ENCODE measurements around the gene MRM2. TPM values are rescaled to one million over a fixed set of nuclear protein-coding genes. Genes with fewer than 3 reads are reported as not detected.

MRM2 gene
- polyA plus RNA-seq, 1 donor from 2014 or later, result 21.4 TPM

DNA sequence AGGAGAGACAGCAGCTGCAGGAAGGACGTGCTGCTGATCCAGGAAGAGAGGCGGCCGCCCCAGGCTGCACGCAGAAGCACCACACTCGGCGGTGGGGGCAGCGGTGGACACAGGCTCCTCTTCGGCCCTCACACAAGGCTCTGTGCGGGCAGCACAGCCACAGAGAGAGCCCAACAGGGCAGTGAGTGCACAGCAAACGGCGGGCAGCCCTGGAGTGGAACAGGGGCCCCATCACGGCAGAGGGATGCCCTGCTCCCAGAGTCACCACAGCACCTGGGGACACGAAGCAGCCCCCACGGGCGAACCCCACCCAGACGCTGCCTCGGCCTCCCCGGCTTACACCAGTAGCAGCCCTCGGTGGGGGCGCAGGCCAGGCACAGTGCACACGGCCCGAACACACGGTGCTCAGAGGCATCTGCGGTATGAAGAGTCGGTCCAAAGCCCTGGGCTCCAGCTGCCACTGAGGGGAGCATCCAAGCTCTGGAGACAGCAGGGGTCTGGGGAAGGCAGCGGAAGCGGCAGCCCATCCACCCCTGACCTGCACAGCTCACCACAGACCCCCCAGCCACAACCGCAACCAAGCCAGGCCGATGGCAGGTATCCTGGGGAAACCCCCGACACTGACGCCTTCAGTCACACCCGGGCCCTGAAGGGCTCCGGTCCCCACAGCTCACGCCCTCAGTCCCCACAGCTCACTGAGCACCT lies 16.8 kb upstream of the MRM2 start:
- no peaks in the 10 kb centered on the region for H3K9me3 ChIP-seq (ENCODE audit: low read length)
- H3K4me2 ChIP-seq (ENCODE audit: low read length), result no peak overlapping the region
- no peak overlapping the region for H2AFZ ChIP-seq (ENCODE audit: low read depth, low read length)
- no peaks in the 10 kb centered on the region for H4K20me1 ChIP-seq (ENCODE audit: insufficient read depth)
- H3K27ac ChIP-seq (ENCODE audit: low read length), result no peak overlapping the region
- H3F3A ChIP-seq (ENCODE audit: insufficient read depth, low read length, poor library complexity, severe bottlenecking), result no peaks in the 10 kb centered on the region
- no peak overlapping the region for H3K4me3 ChIP-seq (ENCODE audit: low read length)
- H3K79me2 ChIP-seq (replicated peaks; ENCODE audit: insufficient read depth, low read length), result no peaks in the 10 kb centered on the region
- H3K9me2 ChIP-seq (ENCODE audit: insufficient read depth, low read length), result no peaks in the 10 kb centered on the region
- TF ChIP-seq, protein P1, sequence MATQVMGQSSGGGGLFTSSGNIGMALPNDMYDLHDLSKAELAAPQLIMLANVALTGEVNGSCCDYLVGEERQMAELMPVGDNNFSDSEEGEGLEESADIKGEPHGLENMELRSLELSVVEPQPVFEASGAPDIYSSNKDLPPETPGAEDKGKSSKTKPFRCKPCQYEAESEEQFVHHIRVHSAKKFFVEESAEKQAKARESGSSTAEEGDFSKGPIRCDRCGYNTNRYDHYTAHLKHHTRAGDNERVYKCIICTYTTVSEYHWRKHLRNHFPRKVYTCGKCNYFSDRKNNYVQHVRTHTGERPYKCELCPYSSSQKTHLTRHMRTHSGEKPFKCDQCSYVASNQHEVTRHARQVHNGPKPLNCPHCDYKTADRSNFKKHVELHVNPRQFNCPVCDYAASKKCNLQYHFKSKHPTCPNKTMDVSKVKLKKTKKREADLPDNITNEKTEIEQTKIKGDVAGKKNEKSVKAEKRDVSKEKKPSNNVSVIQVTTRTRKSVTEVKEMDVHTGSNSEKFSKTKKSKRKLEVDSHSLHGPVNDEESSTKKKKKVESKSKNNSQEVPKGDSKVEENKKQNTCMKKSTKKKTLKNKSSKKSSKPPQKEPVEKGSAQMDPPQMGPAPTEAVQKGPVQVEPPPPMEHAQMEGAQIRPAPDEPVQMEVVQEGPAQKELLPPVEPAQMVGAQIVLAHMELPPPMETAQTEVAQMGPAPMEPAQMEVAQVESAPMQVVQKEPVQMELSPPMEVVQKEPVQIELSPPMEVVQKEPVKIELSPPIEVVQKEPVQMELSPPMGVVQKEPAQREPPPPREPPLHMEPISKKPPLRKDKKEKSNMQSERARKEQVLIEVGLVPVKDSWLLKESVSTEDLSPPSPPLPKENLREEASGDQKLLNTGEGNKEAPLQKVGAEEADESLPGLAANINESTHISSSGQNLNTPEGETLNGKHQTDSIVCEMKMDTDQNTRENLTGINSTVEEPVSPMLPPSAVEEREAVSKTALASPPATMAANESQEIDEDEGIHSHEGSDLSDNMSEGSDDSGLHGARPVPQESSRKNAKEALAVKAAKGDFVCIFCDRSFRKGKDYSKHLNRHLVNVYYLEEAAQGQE (IDR thresholded peaks at IDR 0.05; ENCODE audit: borderline replicate concordance), result no peak
- TF ChIP-seq MXI1 (conservative IDR thresholded peaks at IDR 0.05; ENCODE audit: poor library complexity, severe bottlenecking) (no peak), TAF1 (IDR thresholded peaks at IDR 0.05; ENCODE audit: low read depth) (no peak), EZH2 (IDR thresholded peaks at IDR 0.05; ENCODE audit: borderline replicate concordance, insufficient read depth, low read length, poor library complexity, severe bottlenecking) (no peak), RAD21 (conservative IDR thresholded peaks at IDR 0.05) (no peak)
- no peak overlapping the region for H3K9ac ChIP-seq (ENCODE audit: low read length)
- H3K27me3 ChIP-seq (ENCODE audit: insufficient read depth, low read depth, low read length), result no peaks in the 10 kb centered on the region
- no peaks in the 10 kb centered on the region for H3K36me3 ChIP-seq (ENCODE audit: insufficient read depth, low read length)

DNA sequence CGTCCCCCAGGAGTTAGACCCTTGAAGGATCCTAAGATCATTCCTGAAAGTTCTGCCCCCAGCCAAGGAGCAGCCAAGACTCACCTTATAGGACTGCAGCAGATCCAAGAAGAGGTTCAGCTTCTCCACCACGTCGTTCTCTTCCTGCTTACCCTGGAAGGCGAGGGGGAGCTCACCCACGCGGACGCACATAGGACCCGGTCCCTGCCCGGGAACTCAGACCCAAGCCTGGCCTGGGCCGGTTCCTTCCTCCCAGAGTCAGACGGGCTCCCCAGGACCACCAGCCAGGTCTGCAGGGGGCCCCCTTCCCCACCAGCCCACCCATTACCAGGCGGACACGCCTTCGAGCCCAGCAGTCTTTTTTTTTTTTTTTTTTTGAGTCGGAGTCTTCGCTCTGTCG lies 15.6 kb upstream of the MRM2 start:
- Histone ChIP-seq H4K20me1 (ENCODE audit: insufficient read depth) (no peaks in the 10 kb centered on the region), H3K9ac (ENCODE audit: low read length) (no peak overlapping the region), H3K79me2 (replicated peaks; ENCODE audit: insufficient read depth, low read length) (no peaks in the 10 kb centered on the region), H3K4me2 (ENCODE audit: low read length) (no peak overlapping the region), H3K27me3 (ENCODE audit: insufficient read depth, low read depth, low read length) (no peaks in the 10 kb centered on the region), H2AFZ (ENCODE audit: low read depth, low read length) (no peak overlapping the region), H3F3A (ENCODE audit: insufficient read depth, low read length, poor library complexity, severe bottlenecking) (no peaks in the 10 kb centered on the region), H3K9me3 (ENCODE audit: low read length) (no peaks in the 10 kb centered on the region), H3K27ac (ENCODE audit: low read length) (no peak overlapping the region), H3K36me3 (ENCODE audit: insufficient read depth, low read length) (no peaks in the 10 kb centered on the region), H3K9me2 (ENCODE audit: insufficient read depth, low read length) (no peaks in the 10 kb centered on the region), H3K4me3 (ENCODE audit: low read length) (no peak overlapping the region)
- TF ChIP-seq EP300 (conservative IDR thresholded peaks at IDR 0.05; ENCODE audit: poor library complexity, severe bottlenecking) (no peak), EZH2 (IDR thresholded peaks at IDR 0.05; ENCODE audit: borderline replicate concordance, insufficient read depth, low read length, poor library complexity, severe bottlenecking) (no peak), TAF1 (IDR thresholded peaks at IDR 0.05; ENCODE audit: low read depth) (no peak), RAD21 (conservative IDR thresholded peaks at IDR 0.05) (no peak), MXI1 (conservative IDR thresholded peaks at IDR 0.05; ENCODE audit: poor library complexity, severe bottlenecking) (no peak), POLR2AphosphoS5 (IDR thresholded peaks at IDR 0.05) (no peak), SMC3 (conservative IDR thresholded peaks at IDR 0.05; ENCODE audit: poor library complexity) (no peak)
- TF ChIP-seq, protein P2, sequence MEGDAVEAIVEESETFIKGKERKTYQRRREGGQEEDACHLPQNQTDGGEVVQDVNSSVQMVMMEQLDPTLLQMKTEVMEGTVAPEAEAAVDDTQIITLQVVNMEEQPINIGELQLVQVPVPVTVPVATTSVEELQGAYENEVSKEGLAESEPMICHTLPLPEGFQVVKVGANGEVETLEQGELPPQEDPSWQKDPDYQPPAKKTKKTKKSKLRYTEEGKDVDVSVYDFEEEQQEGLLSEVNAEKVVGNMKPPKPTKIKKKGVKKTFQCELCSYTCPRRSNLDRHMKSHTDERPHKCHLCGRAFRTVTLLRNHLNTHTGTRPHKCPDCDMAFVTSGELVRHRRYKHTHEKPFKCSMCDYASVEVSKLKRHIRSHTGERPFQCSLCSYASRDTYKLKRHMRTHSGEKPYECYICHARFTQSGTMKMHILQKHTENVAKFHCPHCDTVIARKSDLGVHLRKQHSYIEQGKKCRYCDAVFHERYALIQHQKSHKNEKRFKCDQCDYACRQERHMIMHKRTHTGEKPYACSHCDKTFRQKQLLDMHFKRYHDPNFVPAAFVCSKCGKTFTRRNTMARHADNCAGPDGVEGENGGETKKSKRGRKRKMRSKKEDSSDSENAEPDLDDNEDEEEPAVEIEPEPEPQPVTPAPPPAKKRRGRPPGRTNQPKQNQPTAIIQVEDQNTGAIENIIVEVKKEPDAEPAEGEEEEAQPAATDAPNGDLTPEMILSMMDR (IDR thresholded peaks at IDR 0.05; ENCODE audit: poor library complexity, severe bottlenecking), result no peak
- TF ChIP-seq, protein P1 (IDR thresholded peaks at IDR 0.05; ENCODE audit: borderline replicate concordance), result no peak
